H1 (cell line): Measurements from ENCODE around the gene CXCL1. TPM values are rescaled to one million over a fixed set of nuclear protein-coding genes. Genes with fewer than 3 reads are reported as not detected.

ENCODE experiments used
- CHD2 ChIP-seq: IDR thresholded peaks from 2 replicates; pipeline ENCODE4 v1.6.1; 2012; ENCODE audit warnings: low read length, improper control_type of control experiment
- POLR2AphosphoS5 ChIP-seq: IDR thresholded peaks from 2 replicates; pipeline ENCODE4 v1.6.1; 2011; ENCODE audit warnings: low read depth, low read length
- SIX5 ChIP-seq: IDR thresholded peaks from 2 replicates; pipeline ENCODE4 v1.6.1; 2011; ENCODE audit warnings: mild to moderate bottlenecking, low read depth, low read length
- polyA plus RNA-seq, 7 experiments: library from polyadenylated mRNA; depleted of rRNA in 3 of 7; stranded (reverse) in 5 of 7; unstranded in 2 of 7; fragments of >200 nt in 5 of 7; fragments of 200-250 nt in 2 of 7; gene quantifications; 1 replicate in 5 of 7; 2 replicates in 1 of 7; 4 replicates in 1 of 7; pipeline versions ENCODE4 v1.2.1 to v1.2.3, GENCODE V29; 2011 to 2013; ENCODE audit warnings: missing spikeins in 2 of 7, mixed read lengths in 2 of 7
- total RNA-seq: library from RNA; stranded (reverse); fragmentation: NEBNext Ultra II Directional; extraction: Animal tissue kit (Norgen Biotek cat#: 25700); gene quantifications from 2 replicates; pipeline ENCODE4 v1.2.1, GENCODE V29; 2021
- TF ChIP-seq, protein P1 (sequence below): fragments of 300-600 bp; sonication (generic); IDR thresholded peaks from 2 replicates; pipeline ENCODE4 v1.7.1; 2012; ENCODE audit warnings: low read length, moderate library complexity, mild to moderate bottlenecking, inconsistent platforms; ENCODE audit not compliant: insufficient replicate concordance

The CXCL1 gene
- total and polyA plus RNA-seq, 2 of the 8 experiments (the other 6 are each of a cell fraction or from before 2014, with no cell fraction given) = 0.77 to 0.80 TPM

DNA sequence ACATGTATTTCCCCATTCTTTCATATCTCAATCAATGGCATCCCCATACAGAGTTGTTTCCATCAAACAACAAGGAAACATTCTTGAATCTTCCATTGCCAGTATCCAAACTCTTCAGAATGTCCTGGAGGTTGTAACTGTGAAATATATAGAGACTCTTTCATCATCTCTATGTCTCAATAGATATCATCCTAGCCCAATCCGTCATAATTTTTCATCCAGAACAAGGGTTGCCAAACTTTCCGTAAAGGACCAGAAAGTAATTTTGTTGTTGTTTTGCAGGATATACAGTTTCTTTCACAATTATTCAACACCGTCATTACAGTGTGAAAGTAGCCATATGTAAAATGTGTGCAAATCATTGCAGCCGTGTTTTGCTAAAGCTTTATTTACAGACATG, 47.9 kb upstream of the CXCL1 start (continued):
- TF ChIP-seq, protein P1, sequence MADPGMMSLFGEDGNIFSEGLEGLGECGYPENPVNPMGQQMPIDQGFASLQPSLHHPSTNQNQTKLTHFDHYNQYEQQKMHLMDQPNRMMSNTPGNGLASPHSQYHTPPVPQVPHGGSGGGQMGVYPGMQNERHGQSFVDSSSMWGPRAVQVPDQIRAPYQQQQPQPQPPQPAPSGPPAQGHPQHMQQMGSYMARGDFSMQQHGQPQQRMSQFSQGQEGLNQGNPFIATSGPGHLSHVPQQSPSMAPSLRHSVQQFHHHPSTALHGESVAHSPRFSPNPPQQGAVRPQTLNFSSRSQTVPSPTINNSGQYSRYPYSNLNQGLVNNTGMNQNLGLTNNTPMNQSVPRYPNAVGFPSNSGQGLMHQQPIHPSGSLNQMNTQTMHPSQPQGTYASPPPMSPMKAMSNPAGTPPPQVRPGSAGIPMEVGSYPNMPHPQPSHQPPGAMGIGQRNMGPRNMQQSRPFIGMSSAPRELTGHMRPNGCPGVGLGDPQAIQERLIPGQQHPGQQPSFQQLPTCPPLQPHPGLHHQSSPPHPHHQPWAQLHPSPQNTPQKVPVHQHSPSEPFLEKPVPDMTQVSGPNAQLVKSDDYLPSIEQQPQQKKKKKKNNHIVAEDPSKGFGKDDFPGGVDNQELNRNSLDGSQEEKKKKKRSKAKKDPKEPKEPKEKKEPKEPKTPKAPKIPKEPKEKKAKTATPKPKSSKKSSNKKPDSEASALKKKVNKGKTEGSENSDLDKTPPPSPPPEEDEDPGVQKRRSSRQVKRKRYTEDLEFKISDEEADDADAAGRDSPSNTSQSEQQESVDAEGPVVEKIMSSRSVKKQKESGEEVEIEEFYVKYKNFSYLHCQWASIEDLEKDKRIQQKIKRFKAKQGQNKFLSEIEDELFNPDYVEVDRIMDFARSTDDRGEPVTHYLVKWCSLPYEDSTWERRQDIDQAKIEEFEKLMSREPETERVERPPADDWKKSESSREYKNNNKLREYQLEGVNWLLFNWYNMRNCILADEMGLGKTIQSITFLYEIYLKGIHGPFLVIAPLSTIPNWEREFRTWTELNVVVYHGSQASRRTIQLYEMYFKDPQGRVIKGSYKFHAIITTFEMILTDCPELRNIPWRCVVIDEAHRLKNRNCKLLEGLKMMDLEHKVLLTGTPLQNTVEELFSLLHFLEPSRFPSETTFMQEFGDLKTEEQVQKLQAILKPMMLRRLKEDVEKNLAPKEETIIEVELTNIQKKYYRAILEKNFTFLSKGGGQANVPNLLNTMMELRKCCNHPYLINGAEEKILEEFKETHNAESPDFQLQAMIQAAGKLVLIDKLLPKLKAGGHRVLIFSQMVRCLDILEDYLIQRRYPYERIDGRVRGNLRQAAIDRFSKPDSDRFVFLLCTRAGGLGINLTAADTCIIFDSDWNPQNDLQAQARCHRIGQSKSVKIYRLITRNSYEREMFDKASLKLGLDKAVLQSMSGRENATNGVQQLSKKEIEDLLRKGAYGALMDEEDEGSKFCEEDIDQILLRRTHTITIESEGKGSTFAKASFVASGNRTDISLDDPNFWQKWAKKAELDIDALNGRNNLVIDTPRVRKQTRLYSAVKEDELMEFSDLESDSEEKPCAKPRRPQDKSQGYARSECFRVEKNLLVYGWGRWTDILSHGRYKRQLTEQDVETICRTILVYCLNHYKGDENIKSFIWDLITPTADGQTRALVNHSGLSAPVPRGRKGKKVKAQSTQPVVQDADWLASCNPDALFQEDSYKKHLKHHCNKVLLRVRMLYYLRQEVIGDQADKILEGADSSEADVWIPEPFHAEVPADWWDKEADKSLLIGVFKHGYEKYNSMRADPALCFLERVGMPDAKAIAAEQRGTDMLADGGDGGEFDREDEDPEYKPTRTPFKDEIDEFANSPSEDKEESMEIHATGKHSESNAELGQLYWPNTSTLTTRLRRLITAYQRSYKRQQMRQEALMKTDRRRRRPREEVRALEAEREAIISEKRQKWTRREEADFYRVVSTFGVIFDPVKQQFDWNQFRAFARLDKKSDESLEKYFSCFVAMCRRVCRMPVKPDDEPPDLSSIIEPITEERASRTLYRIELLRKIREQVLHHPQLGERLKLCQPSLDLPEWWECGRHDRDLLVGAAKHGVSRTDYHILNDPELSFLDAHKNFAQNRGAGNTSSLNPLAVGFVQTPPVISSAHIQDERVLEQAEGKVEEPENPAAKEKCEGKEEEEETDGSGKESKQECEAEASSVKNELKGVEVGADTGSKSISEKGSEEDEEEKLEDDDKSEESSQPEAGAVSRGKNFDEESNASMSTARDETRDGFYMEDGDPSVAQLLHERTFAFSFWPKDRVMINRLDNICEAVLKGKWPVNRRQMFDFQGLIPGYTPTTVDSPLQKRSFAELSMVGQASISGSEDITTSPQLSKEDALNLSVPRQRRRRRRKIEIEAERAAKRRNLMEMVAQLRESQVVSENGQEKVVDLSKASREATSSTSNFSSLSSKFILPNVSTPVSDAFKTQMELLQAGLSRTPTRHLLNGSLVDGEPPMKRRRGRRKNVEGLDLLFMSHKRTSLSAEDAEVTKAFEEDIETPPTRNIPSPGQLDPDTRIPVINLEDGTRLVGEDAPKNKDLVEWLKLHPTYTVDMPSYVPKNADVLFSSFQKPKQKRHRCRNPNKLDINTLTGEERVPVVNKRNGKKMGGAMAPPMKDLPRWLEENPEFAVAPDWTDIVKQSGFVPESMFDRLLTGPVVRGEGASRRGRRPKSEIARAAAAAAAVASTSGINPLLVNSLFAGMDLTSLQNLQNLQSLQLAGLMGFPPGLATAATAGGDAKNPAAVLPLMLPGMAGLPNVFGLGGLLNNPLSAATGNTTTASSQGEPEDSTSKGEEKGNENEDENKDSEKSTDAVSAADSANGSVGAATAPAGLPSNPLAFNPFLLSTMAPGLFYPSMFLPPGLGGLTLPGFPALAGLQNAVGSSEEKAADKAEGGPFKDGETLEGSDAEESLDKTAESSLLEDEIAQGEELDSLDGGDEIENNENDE = no peak
- TF ChIP-seq CHD2 (no peak), SIX5 (no peak), POLR2AphosphoS5 (no peak)
